DMS79 (cell line): ENCODE data around the gene MYOG.

Experiments
- DNase-seq: peaks from one replicate; lab custom pipeline; 2025; lab: John Stamatoyannopoulos, UW

Gene MYOG

GRCh38 chr1:203072002-203072602 lies 13.7 kb downstream of the MYOG start:
- no peak for DNase-seq

- DNase-seq, result no peak
Measured at GRCh38 chr1:203069030-203069747, 16.6 kb downstream of the MYOG start.

GRCh38 chr1:203066965-203067364 lies 18.8 kb downstream of the MYOG start:
- DNase-seq, result no peak

GRCh38 chr1:203065986-203066385 lies 19.8 kb downstream of the MYOG start:
- no peak for DNase-seq

- no peak for DNase-seq
Measured at GRCh38 chr1:203065191-203065590, 20.6 kb downstream of the MYOG start.

- DNase-seq, result no peak
Measured at GRCh38 chr1:203063287-203063686, 22.5 kb downstream of the MYOG start.

- DNase-seq, result no peak
Measured at GRCh38 chr1:203060115-203060514, 25.7 kb downstream of the MYOG start.

GRCh38 chr1:203059485-203059884 lies 26.3 kb downstream of the MYOG start:
- no peak for DNase-seq

GRCh38 chr1:203058676-203058935 lies 27.2 kb downstream of the MYOG start:
- DNase-seq, result no peak

GRCh38 chr1:203057911-203058675 lies 27.7 kb downstream of the MYOG start:
- no peak for DNase-seq

GRCh38 chr1:203056516-203056915 lies 29.3 kb downstream of the MYOG start:
- DNase-seq, result no peak

- DNase-seq, result no peak
Measured at GRCh38 chr1:203056012-203056411, 29.8 kb downstream of the MYOG start.

- no peak for DNase-seq
Measured at GRCh38 chr1:203055161-203055799, 30.5 kb downstream of the MYOG start.

GRCh38 chr1:203054642-203055041 lies 31.2 kb downstream of the MYOG start:
- DNase-seq, result no peak

GRCh38 chr1:203054184-203054583 lies 31.6 kb downstream of the MYOG start:
- DNase-seq, result no peak

- DNase-seq, result no peak
Measured at GRCh38 chr1:203052601-203053000, 33.2 kb downstream of the MYOG start.

GRCh38 chr1:203051841-203052324 lies 33.9 kb downstream of the MYOG start:
- DNase-seq, result peak; percentile 69

- DNase-seq, result no peak
Measured at GRCh38 chr1:203050826-203051225, 35.0 kb downstream of the MYOG start.

GRCh38 chr1:203049576-203050180 lies 36.1 kb downstream of the MYOG start:
- no peak for DNase-seq

- no peak for DNase-seq
Measured at GRCh38 chr1:203049077-203049476, 36.7 kb downstream of the MYOG start.

- DNase-seq, result no peak
Measured at GRCh38 chr1:203048555-203049051, 37.2 kb downstream of the MYOG start.

GRCh38 chr1:203048086-203048485 lies 37.7 kb downstream of the MYOG start:
- no peak for DNase-seq
